NCI-H1436 treated with DMSO at 0.1 percent for 48 hours (cell line): Measurements from ENCODE around the gene ZBTB3.
"Not testable (repeated sequence)": the region's sequence is repeated elsewhere in the genome, so short reads cannot be mapped to it uniquely, and the experiment has no call there.

Experiments used
- DNase-seq: peaks from one replicate; lab custom pipeline; 2025; lab: John Stamatoyannopoulos, UW

Gene ZBTB3

GRCh38 chr11:62716206-62716605, 37.8 kb downstream of the ZBTB3 start:
- DNase-seq = no peak

DNA sequence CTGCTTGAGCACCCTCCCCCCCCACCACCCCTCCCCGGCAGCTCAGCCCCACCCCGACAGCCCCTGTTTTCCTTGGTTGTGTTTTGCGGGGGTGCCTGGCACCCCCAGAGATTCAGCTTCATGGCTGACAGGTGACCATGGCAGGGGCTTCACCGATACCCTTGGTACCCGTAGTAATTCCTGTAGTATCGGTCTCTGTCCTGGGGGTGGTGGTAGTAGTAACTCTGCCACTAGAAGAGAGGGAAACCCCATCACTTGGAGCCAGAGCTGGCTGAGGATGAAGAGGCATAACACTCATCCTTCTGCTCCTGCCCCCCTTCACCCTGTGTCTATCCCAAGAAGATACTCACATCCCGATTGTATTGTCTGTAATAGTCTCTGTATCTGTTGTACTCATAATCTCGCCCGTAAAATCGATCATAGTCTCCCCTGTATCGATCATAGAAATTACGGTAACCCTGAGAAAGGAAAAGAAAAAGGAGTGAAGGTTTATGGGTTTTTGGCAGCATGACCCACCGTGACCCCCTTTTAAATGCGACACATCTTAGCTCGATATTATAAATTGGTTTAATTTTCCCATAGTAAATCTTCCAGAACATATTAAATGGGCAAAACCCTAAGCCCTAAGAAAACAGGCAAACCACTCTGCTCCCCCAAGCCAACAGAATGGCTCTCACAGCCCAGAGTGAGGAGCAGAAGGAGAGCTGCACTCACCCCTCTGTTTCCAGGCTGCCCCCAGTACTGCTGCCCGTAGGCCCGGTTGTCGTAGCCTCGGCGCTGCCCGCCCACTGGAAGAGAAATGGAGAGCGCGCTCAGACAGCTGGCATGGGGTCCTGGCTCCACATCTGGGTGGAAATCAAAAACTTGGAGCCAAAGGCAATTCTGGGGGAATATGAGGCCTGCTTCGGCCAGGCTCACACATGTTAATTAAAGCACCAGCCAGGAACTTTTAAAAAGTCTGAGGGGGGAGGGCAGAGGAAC, 38.5 kb downstream of the ZBTB3 start:
- no peak for DNase-seq

GRCh38 chr11:62713343-62713742, 40.6 kb downstream of the ZBTB3 start:
- DNase-seq = no peak

DNA sequence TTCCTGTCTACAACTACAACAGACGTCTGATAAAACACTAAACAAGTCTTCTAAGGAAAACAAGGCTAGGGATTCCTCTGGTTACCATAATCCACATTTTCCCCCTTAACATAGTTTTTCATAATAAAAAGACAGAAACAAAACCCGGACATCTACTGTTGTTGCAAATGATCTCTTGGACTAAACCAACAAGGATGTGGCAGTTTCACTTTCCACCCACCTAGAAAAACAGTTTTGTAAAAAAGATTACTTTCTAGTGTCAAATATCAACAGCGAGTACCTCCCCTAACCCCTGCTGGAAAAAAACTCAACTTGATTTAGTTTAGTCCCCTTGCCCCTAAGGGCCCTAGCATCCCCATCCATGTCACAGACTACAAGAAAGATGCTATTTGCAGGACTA, 41.1 kb downstream of the ZBTB3 start:
- DNase-seq = no peak

DNA sequence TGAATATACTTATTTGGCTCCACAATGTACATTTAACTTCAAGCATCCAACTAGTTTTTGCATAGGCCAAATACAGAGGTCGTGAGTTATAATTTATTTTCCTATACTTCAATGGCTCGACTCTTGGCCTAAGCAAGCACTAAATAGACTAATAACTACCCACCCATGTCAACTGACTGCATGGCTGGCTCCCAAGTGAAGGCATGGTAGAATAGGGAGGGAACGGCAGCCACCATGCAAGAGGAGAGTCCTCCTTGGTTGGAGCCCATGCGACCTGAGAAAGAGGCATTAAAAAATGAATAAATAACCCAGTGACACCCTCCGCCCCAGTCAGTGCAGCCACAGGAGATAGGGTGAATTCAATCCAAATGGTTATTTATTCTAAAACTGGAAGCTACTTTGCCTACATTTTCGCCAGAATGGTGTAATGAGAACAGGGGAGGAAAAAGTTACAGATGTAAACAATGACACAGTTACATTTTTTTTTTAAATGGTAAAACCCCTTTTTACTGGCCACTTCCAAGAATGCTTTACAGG, 41.6 kb downstream of the ZBTB3 start:
- no peak for DNase-seq

- no peak for DNase-seq
Observed at GRCh38 chr11:62710001-62710345, 44.0 kb downstream of the ZBTB3 start.

GRCh38 chr11:62709247-62710000, 44.5 kb downstream of the ZBTB3 start:
- peak; percentile 95 for DNase-seq

DNA sequence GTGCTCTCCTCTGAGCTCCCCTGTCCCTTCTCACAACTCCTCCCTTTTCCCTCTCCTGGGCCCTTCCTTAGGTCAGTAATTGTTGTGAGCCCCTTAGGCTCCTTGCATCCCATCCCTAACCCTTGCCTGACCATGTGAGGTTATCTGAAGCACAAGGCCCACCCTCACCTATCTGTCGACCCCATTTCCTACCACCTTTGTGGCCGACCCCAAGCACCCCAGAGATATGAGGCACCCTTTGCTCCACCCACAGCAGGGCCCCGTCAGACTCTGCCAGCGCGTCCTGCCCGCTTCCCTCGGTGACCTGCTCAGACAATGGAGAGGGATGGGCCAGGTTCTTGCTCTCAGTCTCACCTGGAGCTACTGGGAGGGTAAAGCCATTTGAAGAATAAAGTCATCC, 45.2 kb downstream of the ZBTB3 start:
- DNase-seq = no peak

DNA sequence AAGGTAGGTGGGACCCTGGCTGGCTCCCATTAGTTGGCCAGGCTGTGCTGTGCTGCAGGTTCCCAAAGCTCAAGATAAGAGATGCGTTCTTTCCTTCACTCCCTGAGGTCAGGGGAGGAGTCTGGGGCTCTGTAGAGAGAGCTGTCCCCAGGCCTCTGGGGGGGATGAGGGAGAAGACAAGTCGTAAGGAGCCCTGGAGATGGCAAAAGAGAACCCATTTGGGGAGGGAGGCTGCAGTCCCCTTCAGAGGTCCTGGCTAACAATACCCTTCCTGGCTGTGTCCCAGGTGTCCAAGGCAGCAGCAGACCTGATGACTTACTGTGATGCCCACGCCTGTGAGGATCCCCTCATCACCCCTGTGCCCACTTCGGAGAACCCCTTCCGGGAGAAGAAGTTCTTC, 45.6 kb downstream of the ZBTB3 start:
- DNase-seq = no peak

- DNase-seq = no peak
Observed at GRCh38 chr11:62707277-62707861, 46.6 kb downstream of the ZBTB3 start, which contains the start of the genes BSCL2 and GNG3. BSCL2 (minus strand) TSS chr11:62707424; CDS start chr11:62707195, 229 bp downstream. GNG3 (plus strand) TSS chr11:62707676; CDS start chr11:62708296, 620 bp downstream.

GRCh38 chr11:62706850-62707247, 47.1 kb downstream of the ZBTB3 start:
- no peak for DNase-seq

DNA sequence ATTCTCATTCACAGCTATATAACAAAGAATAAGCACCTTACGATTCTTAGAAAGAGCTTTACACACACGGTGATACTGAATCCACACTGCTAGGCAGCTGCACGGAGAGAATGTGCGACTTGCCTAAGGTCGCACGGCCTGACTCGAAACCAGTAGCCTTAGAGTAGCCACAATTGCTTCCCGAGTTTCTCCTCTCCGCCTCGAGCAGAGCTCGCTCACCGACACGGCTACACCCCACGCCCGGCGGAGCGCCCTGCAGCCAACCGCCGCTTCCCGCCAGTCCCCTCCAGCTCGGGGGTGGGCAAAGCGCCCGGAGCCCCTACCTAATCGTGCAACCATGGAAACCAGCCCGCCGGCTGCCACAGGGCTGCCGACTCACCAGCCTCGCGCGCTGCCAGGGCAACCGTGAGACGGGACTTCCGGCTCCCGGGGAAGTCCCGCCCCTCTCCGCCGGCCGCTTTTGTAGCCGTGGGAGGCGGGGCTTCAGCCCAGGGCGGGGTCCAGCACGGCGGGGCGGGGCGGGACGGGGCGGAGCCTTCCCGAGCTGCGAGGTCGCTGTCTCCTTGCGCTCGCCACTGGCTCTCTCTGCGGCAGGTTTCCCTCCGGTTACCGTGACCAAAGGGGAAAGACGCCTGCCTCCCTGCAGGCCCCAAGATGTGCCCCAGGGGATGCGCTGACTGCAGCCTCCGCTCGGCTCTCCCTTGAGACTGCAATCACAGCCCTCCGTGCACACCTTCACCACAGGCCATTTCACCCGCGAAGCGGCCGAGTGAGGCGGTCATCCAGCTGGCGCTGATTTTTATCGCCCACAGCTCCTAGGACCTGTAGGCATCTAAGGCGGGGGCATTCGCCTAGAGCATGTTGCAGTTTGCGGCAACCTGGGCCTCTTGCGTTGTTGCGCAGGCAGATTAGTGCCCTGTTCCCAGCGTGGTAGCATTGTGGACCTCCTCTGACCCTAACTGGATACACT, 47.8 kb downstream of the ZBTB3 start:
- DNase-seq = peak; percentile 76

DNA sequence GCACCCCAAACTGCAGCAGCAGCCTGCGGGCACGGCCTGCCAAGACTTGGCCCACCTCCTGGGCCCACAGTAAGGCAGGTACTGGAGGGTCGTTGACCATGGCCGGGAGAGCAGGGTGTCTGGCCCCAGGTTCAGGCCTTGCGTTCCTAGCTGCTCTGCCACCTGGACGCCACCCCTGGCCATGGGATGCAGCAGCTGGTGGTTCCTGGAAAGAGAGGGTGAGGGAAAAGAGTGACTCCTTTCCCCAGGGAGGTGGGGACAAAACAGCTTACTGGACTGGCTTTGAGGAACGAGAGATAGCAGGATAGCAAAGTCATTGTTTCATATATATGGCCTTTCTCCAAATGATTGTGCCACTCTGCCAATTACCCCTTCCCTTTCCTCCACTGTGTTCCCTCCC, 48.5 kb downstream of the ZBTB3 start:
- DNase-seq = no peak

- DNase-seq = not testable (repeated sequence)
Observed at GRCh38 chr11:62703921-62704320, 50.0 kb downstream of the ZBTB3 start.

DNA sequence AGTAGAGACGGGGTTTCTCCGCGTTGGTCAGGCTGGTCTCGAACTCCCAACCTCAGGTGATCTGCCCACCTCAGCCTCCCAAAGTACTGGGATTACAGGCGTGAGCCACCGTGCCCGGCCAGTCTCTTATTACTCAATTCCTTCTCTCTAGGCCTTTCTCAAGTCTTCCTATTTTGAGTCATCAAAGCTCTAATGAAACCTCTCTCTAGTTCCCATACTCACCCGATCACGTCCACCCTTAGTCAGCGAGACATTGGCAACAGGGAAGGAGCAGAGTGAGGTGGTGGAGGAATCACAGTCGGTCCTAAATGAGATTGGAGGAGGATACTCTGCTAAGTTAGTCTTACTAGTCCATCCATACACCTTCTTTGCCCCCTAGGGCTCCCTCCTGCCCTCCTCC, 51.7 kb downstream of the ZBTB3 start:
- no peak for DNase-seq
